Lung (tissue), 12 donors: ENCODE results near the gene CERK. TPM values are rescaled to one million over a fixed set of nuclear protein-coding genes. Genes with fewer than 3 reads are reported as not detected.
A peak's percentile ranks its signal among the peaks of the same experiment; 100 is the strongest.

Experiments used
- ATAC-seq: fragments of 200-7000 bp; cut with Tn5 transposase; one replicate; pipeline ENCODE4 v1.9.1; 2020; ENCODE audit warnings: moderate number of reproducible peaks; ENCODE audit not compliant: insufficient read depth, low FRiP score
- DNase-seq, 3 donors: peaks; one replicate each; pipeline ENCODE4 v3.0.0-alpha.2; 2013 to 2017
- H3K27ac ChIP-seq, 2 donors: one replicate each; pipeline ENCODE4 v1.5.1; 2013; ENCODE audit warnings: mild to moderate bottlenecking in 2 of 2, moderate library complexity in 2 of 2, control low read depth in 1 of 2, inconsistent platforms in 1 of 2, low read depth in 1 of 2, low read length in 1 of 2
- H3K27me3 ChIP-seq, 3 donors: one replicate each; pipeline ENCODE4 v1.5.1; 2013; ENCODE audit warnings: low read length in 2 of 3; ENCODE audit not compliant: control insufficient read depth in 3 of 3, insufficient read depth in 3 of 3
- H3K36me3 ChIP-seq, 4 donors: one replicate each; pipeline ENCODE4 v1.5.1; 2013; ENCODE audit warnings: low read length in 4 of 4, mild to moderate bottlenecking in 1 of 4, moderate library complexity in 1 of 4; ENCODE audit not compliant: control insufficient read depth in 4 of 4, insufficient read depth in 4 of 4
- H3K4me1 ChIP-seq, 5 donors: one replicate each; pipeline ENCODE4 v1.5.1; 2013; ENCODE audit warnings: low read length in 5 of 5, mild to moderate bottlenecking in 2 of 5, moderate library complexity in 1 of 5; ENCODE audit not compliant: control insufficient read depth in 5 of 5, insufficient read depth in 5 of 5
- H3K4me3 ChIP-seq: one replicate; pipeline ENCODE4 v1.5.1; 2013; ENCODE audit warnings: mild to moderate bottlenecking, control low read depth, moderate library complexity
- H3K9ac ChIP-seq, 2 donors: one replicate each; pipeline ENCODE4 v1.5.1; 2013; ENCODE audit warnings: low read length in 2 of 2, control low read depth in 1 of 2; ENCODE audit not compliant: insufficient read depth in 1 of 2
- H3K9me3 ChIP-seq, 4 donors: one replicate each; pipeline ENCODE4 v1.5.1; 2013; ENCODE audit warnings: low read length in 3 of 4, mild to moderate bottlenecking in 1 of 4, moderate library complexity in 1 of 4; ENCODE audit not compliant: control insufficient read depth in 4 of 4, insufficient read depth in 3 of 4
- WGBS, 2 donors: extraction: QIAGEN DNeasy Blood & Tissue Kit; methylation state at CpG; one replicate each; pipeline ENCODE4 v1.1.7; 2013; 5-methylcytosine and 5-hydroxymethylcytosine counted together
- polyA plus RNA-seq, 2 donors: library from polyadenylated mRNA; stranded (reverse); fragments of 200-250 nt; gene quantifications; one replicate each; pipeline ENCODE4 v1.2.1, GENCODE V29; 2013
- total RNA-seq, 2 donors: library from RNA; depleted of rRNA in 1 of 2; stranded (reverse); fragments of >200 nt in 1 of 2; gene quantifications; one replicate each; pipeline ENCODE4 v1.2.1, GENCODE V29; 2014 to 2021
- TF ChIP-seq, protein P1 (sequence below): IDR thresholded peaks from 2 replicates; pipeline ENCODE4 v1.5.1; 2012; ENCODE audit warnings: mild to moderate bottlenecking; ENCODE audit errors: control extremely low read depth, extremely low read depth
- donor health status: control.
- donor health status: control.
- donor health status: Bipolar disorder and iron deficiency.
- donor health status: healthy.
- donor health status: DM: yes; HTN: yes; CAD: no.

Gene CERK
- total and polyA plus RNA-seq, 4 donors = 12.1 to 36.2 (median 31.7) TPM

DNA sequence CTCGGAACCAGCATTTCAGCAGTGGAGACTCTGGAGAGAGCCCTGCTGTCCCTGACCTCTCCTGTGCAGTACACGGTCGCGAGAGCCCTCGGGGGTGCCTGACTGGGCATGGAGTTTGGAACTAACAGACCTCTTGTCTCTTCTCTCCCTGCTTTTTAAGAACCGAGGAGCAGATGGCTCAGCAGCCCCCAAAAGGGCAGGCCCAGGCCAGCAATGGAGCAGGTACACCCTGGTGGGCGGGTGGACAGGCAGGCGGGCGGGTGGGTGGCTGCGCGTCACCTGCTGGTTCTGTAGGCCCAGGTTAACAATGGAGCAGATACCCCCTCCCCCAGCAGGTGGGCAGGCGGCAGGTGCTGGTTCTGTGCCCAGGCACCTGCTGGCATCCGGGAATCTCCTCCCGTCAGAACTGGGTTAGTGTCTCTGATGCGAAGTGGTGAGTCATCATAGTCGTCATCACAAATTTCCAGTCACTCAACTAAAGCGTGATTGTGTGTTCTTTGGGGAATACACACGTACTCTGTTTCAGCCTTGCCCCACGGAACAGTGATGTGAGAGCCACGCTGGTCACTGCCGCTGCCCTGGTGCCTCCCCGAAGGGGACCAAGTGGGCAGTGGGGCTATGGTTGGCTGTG, 76.7 kb downstream of the CERK start:
- no peak for ATAC-seq
- no peak for DNase-seq
- Histone ChIP-seq H3K4me1 (peaks cover 0 to 4% (median 0%) of the 10 kb centered on the region in 5 donors), H3K9me3 (no peaks in the 10 kb centered on the region), H3K27ac (peak overlapping the region in 1 of 2 donors; percentile 68), H3K4me3 (no peak overlapping the region), H3K36me3 (peaks cover 0 to 50% (median 7%) of the 10 kb centered on the region in 4 donors), H3K27me3 (no peaks in the 10 kb centered on the region), H3K9ac (no peak overlapping the region)
- 85 to 88% methylated on average over 22 of the region's 22 CpGs for WGBS, 2 donors
- TF ChIP-seq, protein P1, sequence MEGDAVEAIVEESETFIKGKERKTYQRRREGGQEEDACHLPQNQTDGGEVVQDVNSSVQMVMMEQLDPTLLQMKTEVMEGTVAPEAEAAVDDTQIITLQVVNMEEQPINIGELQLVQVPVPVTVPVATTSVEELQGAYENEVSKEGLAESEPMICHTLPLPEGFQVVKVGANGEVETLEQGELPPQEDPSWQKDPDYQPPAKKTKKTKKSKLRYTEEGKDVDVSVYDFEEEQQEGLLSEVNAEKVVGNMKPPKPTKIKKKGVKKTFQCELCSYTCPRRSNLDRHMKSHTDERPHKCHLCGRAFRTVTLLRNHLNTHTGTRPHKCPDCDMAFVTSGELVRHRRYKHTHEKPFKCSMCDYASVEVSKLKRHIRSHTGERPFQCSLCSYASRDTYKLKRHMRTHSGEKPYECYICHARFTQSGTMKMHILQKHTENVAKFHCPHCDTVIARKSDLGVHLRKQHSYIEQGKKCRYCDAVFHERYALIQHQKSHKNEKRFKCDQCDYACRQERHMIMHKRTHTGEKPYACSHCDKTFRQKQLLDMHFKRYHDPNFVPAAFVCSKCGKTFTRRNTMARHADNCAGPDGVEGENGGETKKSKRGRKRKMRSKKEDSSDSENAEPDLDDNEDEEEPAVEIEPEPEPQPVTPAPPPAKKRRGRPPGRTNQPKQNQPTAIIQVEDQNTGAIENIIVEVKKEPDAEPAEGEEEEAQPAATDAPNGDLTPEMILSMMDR = no peak

DNA sequence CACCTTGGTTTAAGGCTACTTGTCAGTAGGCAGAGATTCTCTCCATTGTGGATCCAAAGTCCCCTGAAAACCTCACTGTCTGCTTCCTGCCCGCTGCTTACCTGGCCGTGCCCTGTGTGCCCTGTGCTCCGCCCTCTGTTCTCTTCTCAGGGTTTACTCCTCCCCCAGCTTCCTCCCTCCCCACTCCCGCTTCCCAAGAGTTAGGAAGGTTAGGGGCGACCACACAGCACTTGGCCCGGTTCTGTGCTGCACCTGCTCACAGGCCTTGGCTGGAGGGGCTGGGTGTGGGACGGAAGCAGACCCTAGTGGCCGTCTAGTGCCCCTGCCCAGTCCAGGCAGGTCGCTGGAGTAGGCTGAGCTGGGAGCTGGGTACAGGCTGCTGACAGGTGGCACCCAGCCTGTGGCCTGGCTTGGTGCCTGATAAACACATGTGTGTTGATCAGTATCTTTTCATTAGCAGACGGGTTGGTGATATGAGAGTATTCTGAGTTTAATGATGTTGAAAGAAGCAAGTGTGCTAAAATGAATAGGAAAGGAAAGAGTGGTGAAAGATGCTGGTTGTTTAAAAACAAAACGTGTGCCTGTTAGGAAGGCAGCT, 77.3 kb downstream of the CERK start:
- ATAC-seq (peak; percentile 12), DNase-seq (no peak)
- Histone ChIP-seq H3K9ac (no peak overlapping the region), H3K9me3 (no peaks in the 10 kb centered on the region), H3K27me3 (no peaks in the 10 kb centered on the region), H3K36me3 (peaks cover 0 to 44% (median 6%) of the 10 kb centered on the region in 4 donors), H3K4me3 (no peak overlapping the region), H3K27ac (peak overlapping the region in 1 of 2 donors; percentile 68), H3K4me1 (peaks cover 0 to 4% (median 0%) of the 10 kb centered on the region in 5 donors)
- TF ChIP-seq, protein P1 = no peak
- 51% methylated on average over 11 of the region's 11 CpGs for WGBS, 2 donors

DNA sequence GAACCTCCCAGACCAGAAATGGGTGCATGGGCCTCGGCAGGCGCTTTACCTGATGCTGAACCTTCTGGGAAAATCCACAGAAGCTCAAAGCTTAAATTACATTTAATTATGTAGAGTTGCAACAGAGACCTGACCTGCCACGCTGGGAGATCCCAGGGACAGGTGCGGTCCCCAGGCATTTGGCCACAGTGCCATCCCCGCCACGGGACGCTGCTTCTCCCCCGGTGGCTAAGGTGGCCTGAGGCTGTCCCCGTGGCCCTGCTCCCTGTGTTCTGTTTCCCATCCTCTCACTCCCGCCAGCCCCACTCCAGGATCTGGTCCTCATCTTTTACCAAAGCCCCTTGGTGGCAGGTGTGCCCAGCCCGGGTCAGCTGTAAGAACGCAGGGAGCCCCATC, 78.3 kb downstream of the CERK start:
- TF ChIP-seq, protein P1 = no peak
- ATAC-seq = no peak
- peaks cover 0 to 36% (median 1%) of the 10 kb centered on the region in 4 donors for H3K36me3 ChIP-seq
- H3K27ac ChIP-seq = peak overlapping the region in 1 of 2 donors; percentile 68
- 95 to 99% methylated on average over 12 of the region's 12 CpGs for WGBS, 2 donors
- peaks cover 0 to 4% (median 0%) of the 10 kb centered on the region in 5 donors for H3K4me1 ChIP-seq
- no peaks in the 10 kb centered on the region for H3K9me3 ChIP-seq
- no peak for DNase-seq
- no peak overlapping the region for H3K4me3 ChIP-seq
- H3K9ac ChIP-seq = no peak overlapping the region
- no peaks in the 10 kb centered on the region for H3K27me3 ChIP-seq
